OCI-LY7 (cell line): Measurements from ENCODE around the gene LRRC75B. TPM values are rescaled to one million over a fixed set of nuclear protein-coding genes. Genes with fewer than 3 reads are reported as not detected.

Experiments used
- BruUV-seq: library from RNA; stranded (reverse); fragments of 400-500 nt; replicated peaks from 2 replicates; lab custom pipeline; 2021; lab: Mats Ljungman, UMichigan
- CTCF ChIA-PET: fragments of 300-600 bp; sonication (Branson Sonifier 250); formaldehyde crosslinking; loops from one replicate; lab custom pipeline; 2022; ENCODE audit warnings: antibody characterized with exemption; ENCODE audit not compliant: unreplicated experiment; lab: Charles Lee
- POLR2A ChIA-PET: fragments of 300-600 bp; sonication (Branson Sonifier 250); formaldehyde crosslinking; loops from one replicate; lab custom pipeline; 2022; ENCODE audit warnings: antibody characterized with exemption; lab: Charles Lee
- DNase-seq: peaks from one replicate; pipeline ENCODE4 v3.0.0-alpha.2; 2015; ENCODE audit warnings: low spot score
- H2AFZ ChIP-seq: fragments of 200-600 bp; sonication (generic), shearing (Covaris generic); 2 replicates; pipeline ENCODE4 v1.6.1; 2014; ENCODE audit warnings: mild to moderate bottlenecking, antibody characterized with exemption, low read length, moderate library complexity
- H3K27ac ChIP-seq: fragments of 200-600 bp; sonication (generic); 2 replicates; pipeline ENCODE4 v1.5.1; 2014; ENCODE audit warnings: mixed run types, low read depth, mild to moderate bottlenecking, moderate library complexity, low read length, inconsistent platforms; ENCODE audit not compliant: poor library complexity, severe bottlenecking
- H3K36me3 ChIP-seq: fragments of 200-600 bp; sonication (generic); 2 replicates; pipeline ENCODE4 v1.6.1; 2014; ENCODE audit warnings: mild to moderate bottlenecking, antibody characterized with exemption, low read length, moderate library complexity, mixed read lengths; ENCODE audit not compliant: insufficient read depth
- H3K4me1 ChIP-seq: fragments of 200-600 bp; sonication (generic); 2 replicates; pipeline ENCODE4 v1.5.1; 2014; ENCODE audit warnings: mild to moderate bottlenecking, low read length; ENCODE audit not compliant: insufficient read depth, poor library complexity, severe bottlenecking
- H3K4me2 ChIP-seq: fragments of 200-600 bp; sonication (generic); 2 replicates; pipeline ENCODE4 v1.6.1; 2014; ENCODE audit warnings: mild to moderate bottlenecking, low read length
- H3K4me3 ChIP-seq: fragments of 200-600 bp; sonication (generic); 2 replicates; pipeline ENCODE4 v1.5.1; 2014; ENCODE audit warnings: mild to moderate bottlenecking, low read depth, low read length; ENCODE audit not compliant: poor library complexity, severe bottlenecking
- H3K79me2 ChIP-seq: fragments of 200-600 bp; sonication (generic); 2 replicates; pipeline ENCODE4 v1.6.1; 2016; ENCODE audit warnings: low read depth, mild to moderate bottlenecking, low read length, moderate library complexity, mixed read lengths; ENCODE audit not compliant: insufficient read depth
- H3K9me2 ChIP-seq: fragments of 200-600 bp; sonication (generic); 2 replicates; pipeline ENCODE4 v1.6.1; 2016; ENCODE audit warnings: mild to moderate bottlenecking, low read length, mixed read lengths; ENCODE audit not compliant: insufficient read depth
- H3K9me3 ChIP-seq: fragments of 200-600 bp; sonication (generic); 2 replicates; pipeline ENCODE4 v1.6.1; 2014; ENCODE audit warnings: mild to moderate bottlenecking, mixed run types, low read length, mixed read lengths
- H4K20me1 ChIP-seq: fragments of 200-600 bp; sonication (generic); 2 replicates; pipeline ENCODE4 v1.6.1; 2014; ENCODE audit warnings: mild to moderate bottlenecking, antibody characterized with exemption, low read length, moderate library complexity, mixed read lengths; ENCODE audit not compliant: insufficient read depth
- CTCF ChIP-seq: fragments of 200-600 bp; sonication (generic); conservative IDR thresholded peaks from 2 replicates; pipeline ENCODE4 v1.5.1; 2014; ENCODE audit warnings: mild to moderate bottlenecking, antibody characterized with exemption, low read length, moderate library complexity, mixed read lengths
- EZH2phosphoT487 ChIP-seq: fragments of 200-600 bp; sonication (generic); IDR thresholded peaks from 2 replicates; pipeline ENCODE4 v1.6.1; 2018; ENCODE audit warnings: low read depth, borderline replicate concordance, mild to moderate bottlenecking, mixed run types, antibody characterized with exemption, low read length, moderate library complexity, mixed read lengths
- intact Hi-C: fragments of 100-400 bp; cut with micrococcal nuclease; formaldehyde crosslinking; loops from one replicate; pipeline ENCODE4 v1.10.0; 2022; ENCODE audit not compliant: unreplicated experiment
- total RNA-seq, 2 experiments: library from RNA; depleted of rRNA in 1 of 2; stranded (reverse); fragments of >200 nt in 1 of 2; shearing (Covaris generic) in 1 of 2; gene quantifications; 2 replicates each; pipeline ENCODE4 v1.2.3, GENCODE V29; 2014 to 2022

LRRC75B gene
- total RNA-seq, 2 experiments from 2014 or later, result not detected

GRCh38 chr22:24580276-24580675 lies 12.6 kb downstream of the LRRC75B start:
- H3K4me3 ChIP-seq, result no peak overlapping the region
- no peak overlapping the region for H3K27ac ChIP-seq
- no peaks in the 10 kb centered on the region for H3K9me2 ChIP-seq
- CTCF ChIA-PET, result no interaction called here
- H3K4me1 ChIP-seq, result no peaks in the 10 kb centered on the region
- no peak for DNase-seq
- H3K36me3 ChIP-seq, result peaks cover 8% of the 10 kb centered on the region; the same call in 1 of the 2 replicates
- H2AFZ ChIP-seq, result no peak overlapping the region
- POLR2A ChIA-PET, result no interaction called here
- no TSS peak for BruUV-seq
- H3K4me2 ChIP-seq, result no peak overlapping the region
- intact Hi-C loops, result no loop called here
- no peaks in the 10 kb centered on the region for H3K79me2 ChIP-seq
- no peaks in the 10 kb centered on the region for H3K9me3 ChIP-seq
- H4K20me1 ChIP-seq, result no peaks in the 10 kb centered on the region
- TF ChIP-seq CTCF (no peak), EZH2phosphoT487 (no peak)

- POLR2A ChIA-PET, result no interaction called here
- Histone ChIP-seq H3K36me3 (peaks cover 18% of the 10 kb centered on the region), H2AFZ (no peak overlapping the region), H3K4me2 (no peak overlapping the region), H3K4me1 (no peaks in the 10 kb centered on the region), H3K9me2 (no peaks in the 10 kb centered on the region), H3K79me2 (no peaks in the 10 kb centered on the region), H4K20me1 (no peaks in the 10 kb centered on the region), H3K9me3 (no peaks in the 10 kb centered on the region), H3K27ac (no peak overlapping the region), H3K4me3 (no peak overlapping the region)
- intact Hi-C loops, result no loop called here
- no peak for TF ChIP-seq CTCF
- TF ChIP-seq EZH2phosphoT487, result no peak
- CTCF ChIA-PET, result no interaction called here
- DNase-seq, result no peak
- BruUV-seq, result TSS peak; percentile 9
Measured at GRCh38 chr22:24579258-24579601, 13.6 kb downstream of the LRRC75B start.

GRCh38 chr22:24578355-24579257 lies 14.3 kb downstream of the LRRC75B start:
- Histone ChIP-seq H4K20me1 (no peaks in the 10 kb centered on the region), H3K36me3 (peaks cover 24% of the 10 kb centered on the region), H3K79me2 (no peaks in the 10 kb centered on the region), H3K27ac (no peak overlapping the region), H3K9me3 (no peaks in the 10 kb centered on the region), H2AFZ (no peak overlapping the region), H3K4me2 (no peak overlapping the region), H3K9me2 (no peaks in the 10 kb centered on the region), H3K4me3 (no peak overlapping the region), H3K4me1 (no peaks in the 10 kb centered on the region)
- no peak for DNase-seq
- TF ChIP-seq CTCF (no peak), EZH2phosphoT487 (no peak)
- BruUV-seq, result no TSS peak
- CTCF ChIA-PET, result no interaction called here
- intact Hi-C loops, result no loop called here
- POLR2A ChIA-PET, result no interaction called here
